22Rv1 (cell line): ENCODE data around the gene APAF1.
"Not testable (repeated sequence)": the region's sequence is repeated elsewhere in the genome, so short reads cannot be mapped to it uniquely, and the experiment has no call there.

Experiments
- H3K27ac ChIP-seq: fragments of 450-650 bp; 2 replicates; pipeline ENCODE4 v1.5.1; 2017
- CTCF ChIP-seq: fragments of 450-650 bp; IDR thresholded peaks from 2 replicates; pipeline ENCODE4 v1.5.1; 2017; ENCODE audit warnings: mild to moderate bottlenecking
- ZFX ChIP-seq: fragments of 450-650 bp; IDR thresholded peaks from 2 replicates; pipeline ENCODE4 v1.6.1; 2017; ENCODE audit warnings: antibody characterized with exemption, borderline replicate concordance

APAF1 gene

DNA sequence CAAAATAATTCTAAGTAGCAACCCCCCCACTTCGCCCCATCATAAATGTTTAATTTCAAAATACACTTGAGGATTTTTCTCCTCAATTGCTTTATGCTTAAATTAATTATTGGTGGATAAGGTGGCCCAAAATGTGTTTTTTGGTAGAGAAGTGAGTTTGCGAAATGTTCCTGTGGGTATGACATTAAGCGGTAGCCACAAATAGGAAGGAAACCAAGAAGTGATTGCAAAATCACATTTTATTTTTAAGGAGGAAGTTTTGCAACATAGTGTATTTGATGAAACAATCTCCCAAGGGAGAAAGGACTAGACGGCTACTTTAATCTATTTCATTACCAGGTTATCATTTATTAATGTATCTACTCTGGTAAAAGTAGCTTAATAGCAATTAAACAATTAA, 26.1 kb upstream of the APAF1 start:
- no peak overlapping the region for H3K27ac ChIP-seq
- TF ChIP-seq ZFX (no peak), CTCF (no peak)

DNA sequence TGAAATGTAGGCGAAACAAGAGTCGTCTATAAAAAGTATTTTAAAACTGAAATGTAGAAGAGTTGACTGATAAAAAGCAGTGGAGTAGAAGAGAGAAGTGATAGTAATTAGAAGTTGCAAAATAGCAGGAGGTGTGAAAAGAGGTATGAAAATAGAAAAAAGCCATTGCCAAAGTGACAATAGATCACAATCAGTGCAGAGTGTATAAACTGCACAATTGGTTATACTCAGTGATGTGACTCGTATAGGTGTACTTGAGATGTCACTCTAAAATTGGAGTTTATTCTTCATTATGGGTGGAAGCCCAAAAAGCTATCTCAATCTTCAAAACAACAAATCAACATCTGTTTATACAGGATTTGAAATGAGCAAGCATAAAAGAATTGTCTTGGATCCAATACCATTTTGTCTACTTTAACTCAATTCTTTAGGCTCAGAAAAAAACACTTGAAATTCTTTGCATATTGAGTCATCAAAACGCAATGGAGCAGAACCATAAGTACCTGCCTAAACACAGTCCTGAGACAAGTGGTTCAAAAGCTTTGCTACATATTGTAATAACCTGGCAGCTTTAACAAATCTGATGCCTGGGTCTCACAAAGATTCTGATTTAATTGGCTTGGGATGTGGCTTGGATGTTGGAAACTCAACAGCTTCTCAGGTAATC, 9.3 kb upstream of the APAF1 start:
- no peak for TF ChIP-seq ZFX
- no peak overlapping the region for H3K27ac ChIP-seq

DNA sequence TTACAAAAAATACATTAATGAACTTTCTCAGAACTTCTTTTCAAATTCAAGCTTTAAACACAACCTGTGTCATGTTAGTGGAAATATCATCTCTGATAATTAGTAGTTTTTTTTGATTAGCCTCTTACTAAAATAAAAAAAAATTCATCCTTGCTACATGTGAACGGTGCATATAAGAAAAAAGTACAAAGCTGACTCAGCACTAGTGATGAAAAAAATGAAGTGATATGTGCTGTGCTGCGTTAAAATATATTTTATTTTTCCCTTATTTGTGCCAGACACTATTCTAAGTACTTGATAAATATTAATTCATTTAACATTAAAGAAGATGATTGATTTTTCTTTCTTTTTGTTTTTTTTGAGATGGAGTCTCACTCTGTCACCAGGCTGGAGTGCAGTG, 8.0 kb upstream of the APAF1 start:
- no peak overlapping the region for H3K27ac ChIP-seq
- TF ChIP-seq CTCF = no peak
- TF ChIP-seq ZFX = no peak

GRCh38 chr12:98638009-98638408, 7.1 kb upstream of the APAF1 start:
- H3K27ac ChIP-seq = no peak overlapping the region
- TF ChIP-seq ZFX = no peak
- no peak for TF ChIP-seq CTCF

- no peak overlapping the region for H3K27ac ChIP-seq
- no peak for TF ChIP-seq CTCF
- TF ChIP-seq ZFX = no peak
Measured at GRCh38 chr12:98639491-98639890, 5.6 kb upstream of the APAF1 start.

DNA sequence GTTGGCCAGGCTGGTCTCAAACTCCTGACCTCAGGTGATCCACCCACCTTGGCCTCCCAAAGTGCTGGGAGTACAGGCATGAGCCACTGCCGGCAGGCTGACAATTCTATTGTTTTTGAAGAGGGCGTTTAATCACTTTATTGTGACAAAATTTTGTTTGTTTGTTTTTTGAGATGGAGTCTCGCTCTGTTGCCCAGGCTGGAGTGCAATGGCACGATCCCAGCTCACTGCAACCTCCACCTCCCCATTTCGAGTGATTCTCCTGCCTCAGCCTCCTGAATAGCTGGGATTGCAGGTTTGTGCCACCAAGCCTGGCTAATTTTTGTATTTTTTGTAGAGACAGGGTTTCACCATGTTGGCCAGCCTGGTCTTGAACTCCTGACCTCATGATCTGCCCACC, 2.3 kb upstream of the APAF1 start:
- not testable (repeated sequence) for H3K27ac ChIP-seq

DNA sequence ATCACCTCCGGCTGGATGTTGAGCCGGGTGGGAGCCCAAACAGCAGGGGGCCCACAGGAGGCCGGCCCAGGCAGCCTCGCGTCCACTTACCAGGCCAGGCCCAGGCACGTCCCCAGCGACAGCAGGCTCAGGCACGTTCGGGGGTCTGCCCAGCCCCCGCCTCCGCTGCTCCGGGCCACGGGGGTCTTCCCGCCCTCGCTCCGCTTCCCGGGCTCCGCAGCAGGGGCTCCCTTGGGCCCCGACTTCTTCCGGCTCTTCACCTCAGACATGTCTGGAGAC, 718 bp upstream of the APAF1 start:
- TF ChIP-seq ZFX = no peak
- peak; percentile 45 for TF ChIP-seq CTCF
- peak overlapping the region; percentile 55 for H3K27ac ChIP-seq

DNA sequence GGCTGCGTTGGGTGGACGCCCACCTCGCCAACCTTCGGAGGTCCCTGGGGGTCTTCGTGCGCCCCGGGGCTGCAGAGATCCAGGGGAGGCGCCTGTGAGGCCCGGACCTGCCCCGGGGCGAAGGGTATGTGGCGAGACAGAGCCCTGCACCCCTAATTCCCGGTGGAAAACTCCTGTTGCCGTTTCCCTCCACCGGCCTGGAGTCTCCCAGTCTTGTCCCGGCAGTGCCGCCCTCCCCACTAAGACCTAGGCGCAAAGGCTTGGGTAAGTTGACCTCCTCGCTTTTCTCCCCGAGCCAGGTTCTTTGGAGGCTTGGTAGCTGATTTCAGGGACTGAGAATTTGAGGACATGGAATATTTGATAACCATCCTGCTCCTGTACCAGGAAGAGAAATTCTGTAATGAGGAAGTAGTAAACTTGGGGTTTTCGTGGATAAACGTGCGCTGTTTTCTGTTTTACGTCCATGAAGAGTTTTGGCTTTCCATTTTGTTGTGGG, 530 bp downstream of the APAF1 start:
- no peak for TF ChIP-seq CTCF
- TF ChIP-seq ZFX = no peak
- H3K27ac ChIP-seq = peak overlapping the region; percentile 55
